GM19099 (cell line): ENCODE data around the gene PREX1.

ENCODE experiments used
- POLR2A ChIP-seq: IDR thresholded peaks from 3 replicates; pipeline ENCODE4 v1.6.1; 2011; ENCODE audit warnings: low read depth; ENCODE audit not compliant: insufficient read length; ENCODE audit errors: extremely low read depth

PREX1 gene

GRCh38 chr20:48686238-48687116, 141.3 kb downstream of the PREX1 start:
- no peak for TF ChIP-seq POLR2A

- TF ChIP-seq POLR2A: no peak
Measured at GRCh38 chr20:48685300-48685699, 142.5 kb downstream of the PREX1 start.

GRCh38 chr20:48684501-48685041, 143.2 kb downstream of the PREX1 start:
- no peak for TF ChIP-seq POLR2A

GRCh38 chr20:48683467-48684175, 144.2 kb downstream of the PREX1 start:
- no peak for TF ChIP-seq POLR2A

- no peak for TF ChIP-seq POLR2A
Measured at GRCh38 chr20:48682529-48683363, 145.1 kb downstream of the PREX1 start.

GRCh38 chr20:48681873-48682426, 145.8 kb downstream of the PREX1 start:
- no peak for TF ChIP-seq POLR2A

- no peak for TF ChIP-seq POLR2A
Measured at GRCh38 chr20:48681201-48681872, 146.5 kb downstream of the PREX1 start.

GRCh38 chr20:48680650-48681049, 147.1 kb downstream of the PREX1 start:
- no peak for TF ChIP-seq POLR2A

GRCh38 chr20:48679599-48679998, 148.2 kb downstream of the PREX1 start:
- TF ChIP-seq POLR2A: no peak

- TF ChIP-seq POLR2A: no peak
Measured at GRCh38 chr20:48679011-48679410, 148.8 kb downstream of the PREX1 start.

- no peak for TF ChIP-seq POLR2A
Measured at GRCh38 chr20:48678421-48678820, 149.4 kb downstream of the PREX1 start.

GRCh38 chr20:48676795-48677460, 150.9 kb downstream of the PREX1 start:
- TF ChIP-seq POLR2A: no peak

- TF ChIP-seq POLR2A: no peak
Measured at GRCh38 chr20:48676125-48676524, 151.7 kb downstream of the PREX1 start.

GRCh38 chr20:48674461-48674860, 153.3 kb downstream of the PREX1 start:
- TF ChIP-seq POLR2A: no peak

GRCh38 chr20:48673507-48673906, 154.3 kb downstream of the PREX1 start:
- TF ChIP-seq POLR2A: no peak
